ENCODE data around the gene HCN4.

The HCN4 gene

DNA sequence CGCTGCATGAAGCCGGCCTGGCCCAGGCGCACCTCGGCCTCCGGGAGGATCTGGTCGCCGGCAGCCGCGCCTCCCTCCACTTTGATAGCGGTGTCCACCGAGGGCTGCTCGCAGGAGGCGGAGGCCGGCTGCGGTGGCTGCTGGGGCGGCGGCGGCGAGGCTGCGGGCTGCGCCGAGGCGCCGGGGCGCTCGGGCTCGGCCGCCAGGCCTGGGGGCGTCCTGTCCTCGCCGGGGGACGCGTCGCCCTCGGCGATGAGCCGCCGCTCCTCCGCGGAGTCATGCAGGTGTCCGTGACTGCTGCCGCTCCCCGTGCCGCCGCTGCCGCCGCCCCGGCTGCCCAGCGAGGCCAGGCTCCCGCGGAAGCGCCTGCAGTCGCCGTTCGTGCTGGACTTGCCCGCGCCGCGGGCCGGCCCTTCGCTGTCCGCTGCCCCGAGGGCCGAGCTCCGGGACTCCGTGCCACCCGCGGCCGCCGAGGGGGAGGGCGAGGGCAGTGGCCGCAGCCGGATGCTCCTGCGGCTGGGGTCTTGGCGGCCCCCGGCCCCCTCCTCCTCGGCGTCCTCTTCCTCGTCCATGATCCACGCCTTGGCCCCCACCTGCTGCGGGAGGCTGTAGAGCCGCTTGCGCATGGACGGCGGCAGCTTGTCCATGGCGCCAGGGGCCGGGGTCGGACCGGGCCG lies 996 bp downstream of the HCN4 start:
- TF ChIP-seq, protein P1, sequence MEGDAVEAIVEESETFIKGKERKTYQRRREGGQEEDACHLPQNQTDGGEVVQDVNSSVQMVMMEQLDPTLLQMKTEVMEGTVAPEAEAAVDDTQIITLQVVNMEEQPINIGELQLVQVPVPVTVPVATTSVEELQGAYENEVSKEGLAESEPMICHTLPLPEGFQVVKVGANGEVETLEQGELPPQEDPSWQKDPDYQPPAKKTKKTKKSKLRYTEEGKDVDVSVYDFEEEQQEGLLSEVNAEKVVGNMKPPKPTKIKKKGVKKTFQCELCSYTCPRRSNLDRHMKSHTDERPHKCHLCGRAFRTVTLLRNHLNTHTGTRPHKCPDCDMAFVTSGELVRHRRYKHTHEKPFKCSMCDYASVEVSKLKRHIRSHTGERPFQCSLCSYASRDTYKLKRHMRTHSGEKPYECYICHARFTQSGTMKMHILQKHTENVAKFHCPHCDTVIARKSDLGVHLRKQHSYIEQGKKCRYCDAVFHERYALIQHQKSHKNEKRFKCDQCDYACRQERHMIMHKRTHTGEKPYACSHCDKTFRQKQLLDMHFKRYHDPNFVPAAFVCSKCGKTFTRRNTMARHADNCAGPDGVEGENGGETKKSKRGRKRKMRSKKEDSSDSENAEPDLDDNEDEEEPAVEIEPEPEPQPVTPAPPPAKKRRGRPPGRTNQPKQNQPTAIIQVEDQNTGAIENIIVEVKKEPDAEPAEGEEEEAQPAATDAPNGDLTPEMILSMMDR (IDR thresholded peaks at IDR 0.05): no peak

DNA sequence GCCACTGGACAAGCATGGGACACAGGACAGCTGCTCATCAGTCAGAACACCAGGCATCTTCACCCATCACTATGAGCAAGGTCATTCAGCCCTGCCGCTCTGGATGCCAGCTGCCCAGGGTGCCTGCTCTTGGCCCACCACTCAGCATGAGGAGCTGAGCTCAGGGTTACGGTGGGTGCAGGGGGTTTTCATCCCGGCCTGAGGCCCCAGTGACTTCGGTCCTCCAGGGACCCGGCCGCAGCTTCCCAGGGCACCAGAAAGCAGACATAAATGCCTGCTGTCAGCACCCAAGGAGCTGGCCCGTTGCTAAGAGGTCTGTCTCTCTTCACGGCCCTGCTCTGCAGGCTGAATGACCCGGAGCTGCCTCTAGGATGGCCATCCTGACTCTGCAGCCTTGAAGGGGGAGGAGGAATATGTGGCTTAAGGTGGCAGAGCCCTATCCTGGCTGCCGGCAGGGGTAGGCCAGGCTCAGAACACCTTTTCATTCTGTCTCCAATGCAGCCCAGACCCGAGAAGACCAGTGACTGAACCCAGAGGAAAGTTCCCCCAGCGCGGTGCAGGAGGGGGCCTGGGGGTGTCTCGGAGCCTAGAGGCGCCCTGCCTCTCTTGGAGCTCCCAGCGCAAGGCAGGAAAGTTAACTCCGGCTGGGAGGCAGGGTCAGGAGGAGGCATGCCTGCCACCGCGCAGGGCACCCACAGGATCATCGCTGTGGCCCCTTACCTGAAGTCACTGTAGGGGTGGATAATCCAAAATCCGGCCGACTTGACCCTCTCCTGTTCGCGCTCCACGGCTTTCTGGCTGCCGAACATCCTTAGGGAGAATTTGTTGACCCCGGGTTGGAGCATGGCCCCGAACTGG lies 1.8 kb downstream of the HCN4 start:
- TF ChIP-seq, protein P1 (IDR thresholded peaks at IDR 0.05): no peak

DNA sequence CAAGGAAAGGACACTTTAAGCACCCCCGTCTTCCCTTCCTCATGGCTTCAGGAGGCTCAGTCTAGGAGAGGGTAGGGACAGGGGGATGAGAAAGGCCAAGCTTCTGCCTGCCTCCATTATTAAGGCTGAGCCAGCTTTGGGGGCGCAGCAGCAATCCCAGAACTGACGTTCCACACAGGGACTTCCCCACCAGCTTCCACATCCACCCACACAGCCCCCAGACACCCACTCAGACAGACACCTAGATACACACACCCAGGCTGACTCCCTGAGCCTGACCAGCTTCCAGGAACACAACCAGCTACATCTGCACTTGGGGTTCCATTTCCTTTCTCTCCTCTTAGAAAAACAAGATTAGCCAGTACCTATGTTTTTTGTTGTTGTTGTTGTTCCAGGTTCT lies 4.7 kb downstream of the HCN4 start:
- TF ChIP-seq, protein P1 (IDR thresholded peaks at IDR 0.05): no peak

DNA sequence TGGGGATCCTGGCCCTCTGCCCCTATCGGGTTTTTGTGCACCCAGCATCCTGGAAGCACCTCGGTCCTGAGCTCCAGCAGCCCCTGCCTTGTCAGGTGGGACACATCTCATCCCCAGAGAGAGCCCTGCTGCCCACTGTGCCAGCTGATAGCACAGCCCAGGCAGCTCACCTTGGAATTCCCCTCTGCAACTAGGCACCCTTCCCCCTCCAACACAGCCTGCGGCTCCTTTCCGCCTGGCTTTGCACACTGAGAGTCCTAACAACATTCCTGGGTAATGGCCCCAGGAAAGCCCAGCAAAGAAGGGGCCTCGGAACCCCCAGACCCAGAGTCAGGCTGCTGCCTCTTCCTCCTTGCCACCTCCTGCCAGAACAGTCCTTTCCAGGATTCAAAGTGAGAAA lies 5.9 kb downstream of the HCN4 start:
- TF ChIP-seq, protein P1 (IDR thresholded peaks at IDR 0.05): no peak

DNA sequence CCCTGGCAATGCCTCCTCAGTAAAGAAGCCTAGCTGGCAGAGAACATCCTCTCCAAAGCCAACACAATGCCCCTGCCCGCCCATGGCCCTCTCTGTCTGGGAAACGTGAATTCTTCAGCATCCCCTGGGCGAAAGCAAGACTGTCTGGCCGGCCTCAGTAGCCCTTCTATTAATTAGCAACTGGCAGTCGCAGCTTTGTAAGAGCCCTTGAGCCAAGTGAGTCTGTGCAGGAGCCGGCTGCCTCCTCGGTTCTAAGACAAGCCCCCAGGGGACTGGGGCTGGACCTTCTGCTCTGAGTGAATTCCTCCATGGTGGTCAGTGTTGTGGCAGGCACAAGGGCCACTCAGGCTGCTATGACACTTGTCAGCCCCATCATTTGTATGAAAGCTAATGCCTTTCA lies 7.4 kb downstream of the HCN4 start:
- TF ChIP-seq, protein P1 (IDR thresholded peaks at IDR 0.05): no peak

DNA sequence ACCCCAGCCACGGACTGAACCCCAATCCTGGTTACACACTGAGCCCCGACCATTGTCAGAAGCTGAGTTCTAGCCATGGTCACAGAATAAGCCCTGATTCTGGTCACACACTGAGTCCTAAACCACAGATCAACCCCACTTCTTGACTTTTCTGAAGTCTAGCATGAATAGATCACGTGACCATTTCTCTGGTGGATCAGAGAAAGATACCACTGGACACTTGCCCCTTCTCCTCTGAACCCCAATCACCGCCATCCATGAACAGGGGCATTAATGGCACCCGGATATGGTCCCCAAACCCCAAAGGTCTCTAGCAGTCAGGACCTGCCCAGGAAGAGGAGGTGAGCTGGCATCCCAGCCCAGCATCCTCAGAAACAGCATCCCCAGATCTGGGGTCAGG lies 9.1 kb downstream of the HCN4 start:
- TF ChIP-seq, protein P1 (IDR thresholded peaks at IDR 0.05): no peak

DNA sequence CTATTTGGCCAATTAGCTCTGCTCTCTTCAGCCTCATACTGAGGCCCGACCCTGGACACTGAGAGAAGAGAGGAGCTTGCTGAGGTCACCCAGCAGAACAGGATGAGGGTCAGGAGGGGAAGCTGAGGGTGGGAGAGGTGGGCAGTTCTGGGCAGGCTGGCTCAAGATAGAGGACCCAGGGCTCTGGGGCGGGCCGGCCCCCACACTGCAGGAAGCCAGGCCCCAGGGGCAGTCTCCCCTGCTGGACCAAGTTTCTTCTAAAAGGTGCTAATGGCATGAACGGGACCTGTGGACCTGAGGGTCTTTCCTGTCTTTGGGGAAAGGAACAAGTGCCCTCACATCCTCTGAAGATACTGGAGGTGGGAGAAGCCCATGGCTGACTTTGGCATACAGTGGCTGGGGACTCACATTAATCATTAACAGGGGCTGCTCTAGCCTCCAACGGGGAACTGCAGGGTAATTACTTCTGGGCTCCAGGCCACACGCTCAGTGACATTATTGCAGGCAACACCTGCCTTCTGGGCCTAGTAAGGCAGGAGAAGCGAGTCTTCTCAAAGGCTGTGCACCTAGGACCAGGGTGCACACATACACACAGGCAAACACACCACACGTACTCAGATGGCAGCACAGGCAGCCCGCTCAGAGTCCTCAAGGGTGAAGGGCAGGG lies 10.6 kb downstream of the HCN4 start:
- TF ChIP-seq, protein P1 (IDR thresholded peaks at IDR 0.05): no peak
